ENCODE results near the gene SLC39A11. TPM values are rescaled to one million over a fixed set of nuclear protein-coding genes. Genes with fewer than 3 reads are reported as not detected.

The SLC39A11 gene
- total RNA-seq, 1 experiment from 2014 or later: 57.1 TPM

DNA sequence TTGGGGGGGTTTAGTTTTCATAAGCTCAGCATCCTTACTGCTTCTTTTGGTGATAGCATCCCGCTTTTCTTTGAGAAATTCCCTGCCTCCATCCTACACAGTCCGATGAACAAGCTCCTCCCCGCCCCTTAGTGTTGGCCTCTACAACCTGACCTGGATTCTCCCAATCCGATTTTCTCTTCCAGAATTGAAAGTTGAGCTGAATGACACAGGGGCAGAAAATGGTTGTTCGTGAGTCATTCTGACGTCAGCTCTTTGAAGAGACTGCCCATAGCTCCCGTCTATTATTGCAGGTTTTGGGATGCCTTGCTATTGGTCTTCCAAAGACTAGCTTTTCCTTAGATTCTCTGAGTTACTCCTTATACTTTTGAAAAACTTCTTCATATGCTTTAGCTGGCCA is 279.7 kb downstream of the SLC39A11 start:
- TF ChIP-seq EZH2 (IDR thresholded peaks at IDR 0.05; ENCODE audit: low read depth): no peak
- TF ChIP-seq, protein P1, sequence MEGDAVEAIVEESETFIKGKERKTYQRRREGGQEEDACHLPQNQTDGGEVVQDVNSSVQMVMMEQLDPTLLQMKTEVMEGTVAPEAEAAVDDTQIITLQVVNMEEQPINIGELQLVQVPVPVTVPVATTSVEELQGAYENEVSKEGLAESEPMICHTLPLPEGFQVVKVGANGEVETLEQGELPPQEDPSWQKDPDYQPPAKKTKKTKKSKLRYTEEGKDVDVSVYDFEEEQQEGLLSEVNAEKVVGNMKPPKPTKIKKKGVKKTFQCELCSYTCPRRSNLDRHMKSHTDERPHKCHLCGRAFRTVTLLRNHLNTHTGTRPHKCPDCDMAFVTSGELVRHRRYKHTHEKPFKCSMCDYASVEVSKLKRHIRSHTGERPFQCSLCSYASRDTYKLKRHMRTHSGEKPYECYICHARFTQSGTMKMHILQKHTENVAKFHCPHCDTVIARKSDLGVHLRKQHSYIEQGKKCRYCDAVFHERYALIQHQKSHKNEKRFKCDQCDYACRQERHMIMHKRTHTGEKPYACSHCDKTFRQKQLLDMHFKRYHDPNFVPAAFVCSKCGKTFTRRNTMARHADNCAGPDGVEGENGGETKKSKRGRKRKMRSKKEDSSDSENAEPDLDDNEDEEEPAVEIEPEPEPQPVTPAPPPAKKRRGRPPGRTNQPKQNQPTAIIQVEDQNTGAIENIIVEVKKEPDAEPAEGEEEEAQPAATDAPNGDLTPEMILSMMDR (conservative IDR thresholded peaks at IDR 0.05): no peak
- H3K27ac ChIP-seq: no peak overlapping the region
- no peaks in the 10 kb centered on the region for H3K9me2 ChIP-seq (ENCODE audit: insufficient read depth)
- no peak overlapping the region for H3K4me2 ChIP-seq
- no peaks in the 10 kb centered on the region for H3K27me3 ChIP-seq (ENCODE audit: insufficient read depth, low read depth)
- H3K4me3 ChIP-seq: no peak overlapping the region
- POLR2A ChIA-PET (ENCODE audit: unreplicated experiment): interaction anchor here (0.6 kb wide), 1 partner anchor 1237 kb away, joined by 3 read pairs; no protein-coding TSS in a partner anchor
- no TSS peak for BruUV-seq (replicated peaks)
- no peaks in the 10 kb centered on the region for H4K20me1 ChIP-seq (ENCODE audit: insufficient read depth)
- H3F3A ChIP-seq (ENCODE audit: insufficient read depth, low read depth): no peaks in the 10 kb centered on the region
- CTCF ChIA-PET: no interaction called here
- H3K4me1 ChIP-seq (replicated peaks; ENCODE audit: insufficient read depth): no peaks in the 10 kb centered on the region
- DNase-seq: no peak
- intact Hi-C loops (cut with micrococcal nuclease; ENCODE audit: unreplicated experiment): no loop called here
- H3K79me2 ChIP-seq (ENCODE audit: low read depth): no peaks in the 10 kb centered on the region
- H3K9me3 ChIP-seq (ENCODE audit: insufficient read depth, low read depth): no peaks in the 10 kb centered on the region
- no peak overlapping the region for H2AFZ ChIP-seq
- H3K36me3 ChIP-seq (ENCODE audit: low read depth): no peaks in the 10 kb centered on the region

DNA sequence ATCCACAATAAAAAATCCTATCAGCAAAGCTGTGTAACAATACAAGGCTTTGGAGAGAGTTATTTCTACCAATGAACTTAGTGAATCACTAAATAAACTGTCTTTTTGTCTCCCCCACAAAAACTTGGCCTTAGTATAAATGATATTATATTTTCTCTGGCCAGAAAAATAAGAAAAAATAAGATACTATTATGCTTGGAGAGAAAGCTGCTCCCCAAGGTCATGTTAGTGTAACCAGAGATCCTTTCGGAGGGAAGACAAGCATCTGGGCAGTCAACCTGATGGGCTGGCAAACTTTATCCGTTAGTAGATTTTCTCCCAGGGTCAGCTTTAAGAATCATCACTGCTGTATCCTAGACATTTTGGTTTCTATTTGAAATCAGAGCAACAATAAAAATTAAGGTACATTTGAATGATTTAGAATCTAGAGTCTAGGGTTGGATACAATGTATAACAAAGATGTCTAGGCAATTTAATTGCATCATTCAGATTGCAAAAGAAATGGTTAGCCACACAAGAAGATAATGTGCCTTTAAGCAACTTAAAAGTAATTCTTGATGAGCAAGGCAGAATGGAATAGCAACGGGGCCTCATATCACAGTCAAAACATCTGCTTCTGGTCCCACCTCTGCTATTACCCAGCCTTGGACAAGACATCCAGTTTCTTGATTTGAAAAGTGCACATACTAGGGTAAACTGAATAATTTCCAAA is 280.4 kb downstream of the SLC39A11 start:
- no peak overlapping the region for H3K4me3 ChIP-seq
- ChIA-PET POLR2A (ENCODE audit: unreplicated experiment) (no interaction called here), CTCF (no interaction called here)
- no peaks in the 10 kb centered on the region for H3K9me3 ChIP-seq (ENCODE audit: insufficient read depth, low read depth)
- TF ChIP-seq, protein P1 (conservative IDR thresholded peaks at IDR 0.05): no peak
- TF ChIP-seq EZH2 (IDR thresholded peaks at IDR 0.05; ENCODE audit: low read depth): no peak
- H3K27me3 ChIP-seq (ENCODE audit: insufficient read depth, low read depth): no peaks in the 10 kb centered on the region
- H4K20me1 ChIP-seq (ENCODE audit: insufficient read depth): no peaks in the 10 kb centered on the region
- intact Hi-C loops (cut with micrococcal nuclease; ENCODE audit: unreplicated experiment): no loop called here
- no peaks in the 10 kb centered on the region for H3K9me2 ChIP-seq (ENCODE audit: insufficient read depth)
- H3K79me2 ChIP-seq (ENCODE audit: low read depth): no peaks in the 10 kb centered on the region
- no peaks in the 10 kb centered on the region for H3K4me1 ChIP-seq (replicated peaks; ENCODE audit: insufficient read depth)
- BruUV-seq (replicated peaks): no TSS peak
- no peak for DNase-seq
- H3K36me3 ChIP-seq (ENCODE audit: low read depth): no peaks in the 10 kb centered on the region
- no peak overlapping the region for H3K27ac ChIP-seq
- H2AFZ ChIP-seq: no peak overlapping the region
- H3K4me2 ChIP-seq: no peak overlapping the region
- no peaks in the 10 kb centered on the region for H3F3A ChIP-seq (ENCODE audit: insufficient read depth, low read depth)

DNA sequence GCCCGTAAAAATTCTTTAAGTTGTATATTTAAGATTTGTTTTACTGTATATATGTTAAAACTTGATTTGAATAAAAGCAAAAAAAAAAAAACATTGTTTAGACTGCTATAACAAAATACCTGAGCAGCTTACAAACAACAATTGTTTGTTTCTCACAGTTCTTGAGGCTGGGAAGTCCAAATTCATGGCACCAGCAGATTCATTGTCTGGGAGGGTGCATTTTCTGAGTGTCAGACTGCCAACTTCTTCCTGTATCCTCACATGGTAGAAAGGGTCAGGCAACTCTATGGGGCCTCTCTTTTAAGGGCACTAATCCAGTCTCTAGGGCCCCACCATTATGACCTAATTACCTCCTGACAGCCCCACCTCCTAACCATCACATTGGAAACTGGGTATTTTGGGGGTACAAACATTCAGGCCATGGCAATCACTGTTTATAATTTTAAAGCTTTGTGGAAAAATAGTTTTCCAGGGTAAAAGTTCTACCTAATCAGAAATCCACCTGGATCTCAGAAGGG is 281.4 kb downstream of the SLC39A11 start:
- H3K9me3 ChIP-seq (ENCODE audit: insufficient read depth, low read depth): no peaks in the 10 kb centered on the region
- no peak overlapping the region for H3K4me2 ChIP-seq
- H3K79me2 ChIP-seq (ENCODE audit: low read depth): no peaks in the 10 kb centered on the region
- ChIA-PET CTCF (no interaction called here), POLR2A (ENCODE audit: unreplicated experiment) (no interaction called here)
- no peaks in the 10 kb centered on the region for H3F3A ChIP-seq (ENCODE audit: insufficient read depth, low read depth)
- no peaks in the 10 kb centered on the region for H3K27me3 ChIP-seq (ENCODE audit: insufficient read depth, low read depth)
- H3K4me1 ChIP-seq (replicated peaks; ENCODE audit: insufficient read depth): no peaks in the 10 kb centered on the region
- H3K36me3 ChIP-seq (ENCODE audit: low read depth): no peaks in the 10 kb centered on the region
- H3K27ac ChIP-seq: no peak overlapping the region
- H4K20me1 ChIP-seq (ENCODE audit: insufficient read depth): no peaks in the 10 kb centered on the region
- no peaks in the 10 kb centered on the region for H3K9me2 ChIP-seq (ENCODE audit: insufficient read depth)
- H2AFZ ChIP-seq: no peak overlapping the region
- intact Hi-C loops (cut with micrococcal nuclease; ENCODE audit: unreplicated experiment): no loop called here
- DNase-seq: no peak
- no TSS peak for BruUV-seq (replicated peaks)
- no peak overlapping the region for H3K4me3 ChIP-seq
- TF ChIP-seq, protein P1 (conservative IDR thresholded peaks at IDR 0.05): no peak
- TF ChIP-seq EZH2 (IDR thresholded peaks at IDR 0.05; ENCODE audit: low read depth): no peak

Data from PC-9 (cell line).